IMR-90 (cell line): ENCODE measurements around the gene ZSCAN10. TPM values are rescaled to one million over a fixed set of nuclear protein-coding genes. Genes with fewer than 3 reads are reported as not detected.

ENCODE experiments used
- ATAC-seq: fragments of 200-7000 bp; cut with Tn5 transposase; 2 replicates; pipeline ENCODE4 v1.9.1; 2020; ENCODE audit warnings: low read depth, mild to moderate bottlenecking, moderate library complexity
- BruUV-seq: library from RNA; stranded (reverse); fragments of 400-500 nt; replicated peaks from 2 replicates; lab custom pipeline; 2021; lab: Mats Ljungman, UMichigan
- CTCF ChIA-PET: fragments of 300-600 bp; formaldehyde crosslinking; extraction: SDS; loops from one replicate; lab custom pipeline; 2021; ENCODE audit warnings: antibody characterized with exemption; lab: Yijun Ruan, JAX
- POLR2A ChIA-PET: fragments of 300-600 bp; sonication (Branson Sonifier 250); formaldehyde crosslinking; loops from one replicate; lab custom pipeline; 2022; ENCODE audit warnings: antibody characterized with exemption; ENCODE audit not compliant: unreplicated experiment; lab: Charles Lee
- DNase-seq: peaks from one replicate; pipeline ENCODE4 v3.0.0; 2013
- H2AFZ ChIP-seq: replicated peaks from 2 replicates; pipeline ENCODE3; 2013; ENCODE audit warnings: low read length, mild to moderate bottlenecking; ENCODE audit not compliant: poor library complexity
- H2AK5ac ChIP-seq: 2 replicates; pipeline ENCODE4 v1.6.1; 2013; ENCODE audit warnings: low read depth, low read length, inconsistent platforms
- H2AK9ac ChIP-seq: replicated peaks from 2 replicates; pipeline ENCODE3; 2013; ENCODE audit warnings: mild to moderate bottlenecking, low read depth, low read length, moderate library complexity; ENCODE audit not compliant: poor library complexity
- H2BK120ac ChIP-seq: 2 replicates; pipeline ENCODE4 v1.6.1; 2013; ENCODE audit warnings: low read depth, low read length, inconsistent platforms
- H2BK15ac ChIP-seq: 3 replicates; pipeline ENCODE4 v1.6.1; 2013; ENCODE audit warnings: low read depth, low read length, inconsistent platforms
- H2BK20ac ChIP-seq: 2 replicates; pipeline ENCODE4 v1.6.1; 2013; ENCODE audit warnings: low read depth, mild to moderate bottlenecking, inconsistent platforms, low read length, moderate library complexity
- H2BK5ac ChIP-seq: 2 replicates; pipeline ENCODE4 v1.6.1; 2013; ENCODE audit warnings: mild to moderate bottlenecking, low read depth, low read length, inconsistent platforms; ENCODE audit not compliant: poor library complexity, severe bottlenecking
- H3K14ac ChIP-seq: replicated peaks from 2 replicates; pipeline ENCODE4 v1.6.1; 2013; ENCODE audit warnings: low read depth, low read length, inconsistent platforms
- H3K18ac ChIP-seq: 2 replicates; pipeline ENCODE4 v1.6.1; 2013; ENCODE audit warnings: low read depth, low read length, control low read depth
- H3K23ac ChIP-seq: 2 replicates; pipeline ENCODE4 v1.6.1; 2013; ENCODE audit warnings: low read depth, low read length, inconsistent platforms
- H3K27ac ChIP-seq: 2 replicates; pipeline ENCODE4 v1.5.1; 2013; ENCODE audit warnings: mild to moderate bottlenecking, control low read depth, low read length; ENCODE audit not compliant: insufficient read depth
- H3K27me3 ChIP-seq: 2 replicates; pipeline ENCODE4 v1.6.1; 2013; ENCODE audit warnings: low read length; ENCODE audit not compliant: control insufficient read depth, insufficient read depth
- H3K36me3 ChIP-seq: 2 replicates; pipeline ENCODE4 v1.6.1; 2013; ENCODE audit warnings: low read length, mixed read lengths; ENCODE audit not compliant: control insufficient read depth, insufficient read depth
- H3K4ac ChIP-seq: 2 replicates; pipeline ENCODE4 v1.6.1; 2013; ENCODE audit warnings: low read depth, low read length, inconsistent platforms
- H3K4me1 ChIP-seq: 2 replicates; pipeline ENCODE4 v1.6.1; 2013; ENCODE audit warnings: low read length, mixed read lengths; ENCODE audit not compliant: control insufficient read depth, insufficient read depth
- H3K4me2 ChIP-seq: 2 replicates; pipeline ENCODE4 v1.6.1; 2013; ENCODE audit warnings: low read depth, mild to moderate bottlenecking, control low read depth, low read length, moderate library complexity
- H3K4me3 ChIP-seq: 2 replicates; pipeline ENCODE4 v1.5.1; 2013; ENCODE audit warnings: low read depth, mild to moderate bottlenecking, control low read depth, low read length, moderate library complexity; ENCODE audit not compliant: insufficient read depth
- H3K56ac ChIP-seq: 2 replicates; pipeline ENCODE4 v1.6.1; 2013; ENCODE audit warnings: low read length, inconsistent platforms; ENCODE audit not compliant: insufficient read depth; ENCODE audit errors: extremely low read depth
- H3K79me1 ChIP-seq, 2 experiments: 2 replicates each; pipeline ENCODE4 v1.6.1; 2013; ENCODE audit warnings: low read length in 2 of 2, inconsistent platforms in 1 of 2, low read depth in 1 of 2
- H3K9ac ChIP-seq: 2 replicates; pipeline ENCODE4 v1.6.1; 2013; ENCODE audit warnings: low read depth, low read length, control low read depth
- H3K9me1 ChIP-seq: 2 replicates; pipeline ENCODE4 v1.6.1; 2013; ENCODE audit warnings: low read length, inconsistent platforms; ENCODE audit not compliant: insufficient read depth
- H3K9me3 ChIP-seq: 2 replicates; pipeline ENCODE4 v1.6.1; 2013; ENCODE audit warnings: low read length; ENCODE audit not compliant: control insufficient read depth, insufficient read depth
- H4K20me1 ChIP-seq: 2 replicates; pipeline ENCODE4 v1.6.1; 2013; ENCODE audit warnings: low read length, inconsistent platforms; ENCODE audit not compliant: insufficient read depth
- H4K5ac ChIP-seq: 2 replicates; pipeline ENCODE4 v1.6.1; 2013; ENCODE audit warnings: mild to moderate bottlenecking, low read depth, low read length, control low read depth
- H4K8ac ChIP-seq, 2 experiments: 2 replicates each; pipeline ENCODE4 v1.6.1; 2013; ENCODE audit warnings: low read depth in 2 of 2, low read length in 2 of 2, control low read depth in 1 of 2, inconsistent platforms in 1 of 2
- H4K91ac ChIP-seq: 2 replicates; pipeline ENCODE4 v1.6.1; 2013; ENCODE audit warnings: low read depth, low read length, inconsistent platforms; ENCODE audit not compliant: insufficient read depth
- CHD1 ChIP-seq: IDR thresholded peaks from 2 replicates; pipeline ENCODE4 v1.6.1; 2012; ENCODE audit warnings: low read depth, low read length, improper control_type of control experiment
- MAZ ChIP-seq: IDR thresholded peaks from 2 replicates; pipeline ENCODE4 v1.6.1; 2012; ENCODE audit warnings: low read depth, mild to moderate bottlenecking, low read length, improper control_type of control experiment, moderate library complexity, borderline replicate concordance
- WGBS, 2 experiments: methylation state at CpG; one replicate each; pipeline versions ENCODE4 v1.1.5 to v1.1.7; 2013; ENCODE audit warnings: missing lambda C conversion rate in 2 of 2; ENCODE audit not compliant: insufficient read length in 1 of 2; ENCODE audit errors: extremely low coverage in 2 of 2; 5-methylcytosine and 5-hydroxymethylcytosine counted together
- dilution Hi-C: fragments of 300-500 bp; cut with HindIII; formaldehyde crosslinking; loops from one replicate; pipeline ENCODE4 v1.14.3; 2018; ENCODE audit warnings: low sequenced_read_pairs; ENCODE audit not compliant: unreplicated experiment
- in situ Hi-C: fragments of 300-500 bp; cut with MboI; formaldehyde crosslinking; loops from 3 replicates; pipeline ENCODE4 v1.14.3; 2019; ENCODE audit warnings: low sequenced_read_pairs, inconsistent platforms, mixed read lengths
- intact Hi-C: fragments of 100-400 bp; cut with micrococcal nuclease; formaldehyde crosslinking; loops from 2 replicates; pipeline ENCODE4 v1.10.0; 2022
- polyA plus RNA-seq, 3 experiments: library from polyadenylated mRNA; depleted of rRNA; stranded (reverse); fragments of >200 nt; gene quantifications; 2 replicates each; pipeline ENCODE4 v1.2.3, GENCODE V29; 2012; ENCODE audit warnings: low replicate concordance in 1 of 3
- total RNA-seq: library from RNA; depleted of rRNA; stranded (reverse); fragments of >200 nt; gene quantifications from 2 replicates; pipeline ENCODE4 v1.2.3, GENCODE V29; 2012

ZSCAN10 gene
- total and polyA plus RNA-seq, 2 of the 4 experiments (the other 2 are of a cell fraction) = not detected

GRCh38 chr16:3058139-3059030 is 40.7 kb downstream of the ZSCAN10 start:
- intact Hi-C loops = loop anchor here (1.0 to 2.0 kb wide), 4 partner anchors 48 to 108 kb away; no protein-coding TSS in a partner anchor
- Histone ChIP-seq H2BK120ac (no peak overlapping the region), H3K9me3 (no peaks in the 10 kb centered on the region), H3K18ac (no peak overlapping the region), H3K27ac (peak overlapping the region; percentile 59; the same call in 1 of the 2 replicates), H2AFZ (peak overlapping the region; percentile 100), H4K5ac (peak overlapping the region; percentile 5; the same call in 1 of the 2 replicates), H3K4me1 (peaks cover 5% of the 10 kb centered on the region), H3K79me1 (peaks cover 0 to 16% of the 10 kb centered on the region in 2 experiments; a peak in 1 of 4 replicates), H3K14ac (peak overlapping the region; percentile 97), H2BK15ac (no peak overlapping the region), H3K4me3 (peak overlapping the region; percentile 75), H2BK20ac (no peak overlapping the region), H4K91ac (peak overlapping the region; percentile 65; the same call in 1 of the 2 replicates), H3K9ac (peak overlapping the region; percentile 66), H3K9me1 (peaks cover 10% of the 10 kb centered on the region), H3K23ac (peak overlapping the region; percentile 87), H4K20me1 (no peaks in the 10 kb centered on the region; the same call in 1 of the 2 replicates), H3K27me3 (no peaks in the 10 kb centered on the region), H3K4ac (peak overlapping the region; percentile 90), H4K8ac (peak overlapping the region; percentile 96 to 100; a peak in 3 of 4 replicates), H2AK5ac (peak overlapping the region; percentile 56), H3K36me3 (no peaks in the 10 kb centered on the region), H3K56ac (no peak overlapping the region), H3K4me2 (peak overlapping the region; percentile 86), H2AK9ac (peak overlapping the region; percentile 65), H2BK5ac (peak overlapping the region; percentile 27)
- no peak for TF ChIP-seq CHD1
- peak; percentile 11; the same call in 1 of the 2 replicates for TF ChIP-seq MAZ
- in situ Hi-C loops = no loop called here
- dilution Hi-C loops = no loop called here
- 20% methylated on average over 17 of the region's 77 CpGs; no CpG with 5 or more reads in 1 of the 2 experiments for WGBS, 2 experiments
- ChIA-PET CTCF (interaction anchor here (0.5 to 2.2 kb wide), 9 partner anchors 11 to 113 kb away, joined by 3 to 9 read pairs (median 4); partner anchors contain the start of gene ZNF213), POLR2A (interaction anchor here (0.9 kb wide), 1 partner anchor 39 kb away, joined by 12 read pairs; the partner anchor contains the start of gene TNFRSF12A)
- no TSS peak for BruUV-seq
- DNase-seq = no peak
- peak; percentile 15 for ATAC-seq
